MCF 10A (cell line): Measurements from ENCODE around the gene CALHM4. TPM values are rescaled to one million over a fixed set of nuclear protein-coding genes. Genes with fewer than 3 reads are reported as not detected.

Source experiments
- BruUV-seq: library from RNA; stranded (reverse); fragments of 400-500 nt; replicated peaks from 2 replicates; lab custom pipeline; 2021; lab: Mats Ljungman, UMichigan
- CTCF ChIA-PET: fragments of 300-600 bp; sonication (Branson Sonifier 250); formaldehyde crosslinking; extraction: SDS; loops from one replicate; lab custom pipeline; 2021; ENCODE audit warnings: antibody characterized with exemption, inconsistent platforms; lab: Yijun Ruan, JAX
- POLR2A ChIA-PET: fragments of 300-600, 350-650 bp; sonication (Branson Sonifier 250); formaldehyde crosslinking; extraction: SDS; loops from one replicate; lab custom pipeline; 2020; ENCODE audit warnings: antibody characterized with exemption, inconsistent platforms; lab: Yijun Ruan, JAX
- DNase-seq: peaks from one replicate; pipeline ENCODE4 v3.0.0-alpha.2; 2018; ENCODE audit not compliant: unreplicated experiment
- H3K27ac Mint-ChIP-seq: one replicate; pipeline ENCODE4 v1.8.0; 2022; ENCODE audit warnings: mild to moderate bottlenecking, low read depth, mixed read lengths; ENCODE audit not compliant: unreplicated experiment
- H3K27me3 Mint-ChIP-seq: one replicate; pipeline ENCODE4 v1.8.0; 2022; ENCODE audit warnings: mixed read lengths; ENCODE audit not compliant: insufficient read depth, unreplicated experiment
- H3K36me3 Mint-ChIP-seq: one replicate; pipeline ENCODE4 v1.8.0; 2022; ENCODE audit warnings: mild to moderate bottlenecking, moderate library complexity, mixed read lengths; ENCODE audit not compliant: insufficient read depth, unreplicated experiment
- H3K4me1 Mint-ChIP-seq: one replicate; pipeline ENCODE4 v1.8.0; 2022; ENCODE audit warnings: mixed read lengths; ENCODE audit not compliant: insufficient read depth, unreplicated experiment
- H3K4me3 Mint-ChIP-seq: one replicate; pipeline ENCODE4 v1.8.0; 2022; ENCODE audit warnings: mild to moderate bottlenecking, moderate library complexity, mixed read lengths; ENCODE audit not compliant: unreplicated experiment
- H3K9me3 Mint-ChIP-seq: one replicate; pipeline ENCODE4 v1.8.0; 2022; ENCODE audit warnings: mixed read lengths; ENCODE audit not compliant: unreplicated experiment
- CTCF ChIP-seq: fragments of 200-600 bp; IDR thresholded peaks from one replicate; pipeline ENCODE4 v1.8.0; 2022; ENCODE audit warnings: antibody characterized with exemption, mild to moderate bottlenecking; ENCODE audit not compliant: unreplicated experiment
- intact Hi-C: fragments of 100-400 bp; cut with micrococcal nuclease; formaldehyde crosslinking; loops from 2 replicates; pipeline ENCODE4 v1.14.1; 2022
- total RNA-seq: library from RNA; stranded (reverse); gene quantifications from 2 replicates; pipeline ENCODE4 v1.2.3, GENCODE V29; 2022

The CALHM4 gene
- total RNA-seq, 1 experiment from 2014 or later, result not detected

- no peak for TF ChIP-seq CTCF
- Mint-ChIP-seq H3K4me1 (peaks cover 13% of the 10 kb centered on the region), H3K4me3 (no peak overlapping the region), H3K9me3 (no peaks in the 10 kb centered on the region), H3K27me3 (no peaks in the 10 kb centered on the region), H3K36me3 (no peaks in the 10 kb centered on the region), H3K27ac (no peak overlapping the region)
- ChIA-PET CTCF (interaction anchor here (0.6 to 2.7 kb wide), 3 partner anchors 14 to 338 kb away, joined by 3 to 9 read pairs (median 8); partner anchors contain the start of gene RWDD1), POLR2A (interaction anchor here (1.1 to 2.9 kb wide), 3 partner anchors 12 to 14 kb away, joined by 3 to 24 read pairs (median 5); partner anchors contain the start of genes RWDD1 and TRAPPC3L)
- intact Hi-C loops, result no loop called here
- BruUV-seq, result no TSS peak
- DNase-seq, result no peak
These were observed 3.4 kb downstream of the CALHM4 start for GRCh38 chr6:116556814-116557415.

- Mint-ChIP-seq H3K36me3 (no peaks in the 10 kb centered on the region), H3K9me3 (no peaks in the 10 kb centered on the region), H3K4me1 (peaks cover 13% of the 10 kb centered on the region), H3K27ac (no peak overlapping the region), H3K4me3 (no peak overlapping the region), H3K27me3 (no peaks in the 10 kb centered on the region)
- ChIA-PET CTCF (interaction anchor here (1.0 to 9.5 kb wide), 9 partner anchors 13 to 289 kb away, joined by 3 to 155 read pairs (median 8); partner anchors contain the start of genes CALHM5 and RWDD1), POLR2A (interaction anchor here (0.6 to 2.9 kb wide), 5 partner anchors 13 to 304 kb away, joined by 4 to 24 read pairs (median 6); partner anchors contain the start of genes RWDD1, TRAPPC3L, TSPYL1 and TSPYL4)
- DNase-seq, result peak; percentile 89
- TF ChIP-seq CTCF, result no peak
- BruUV-seq, result no TSS peak
- intact Hi-C loops, result no loop called here
These were observed 4.3 kb downstream of the CALHM4 start for GRCh38 chr6:116557893-116558292.

- BruUV-seq, result no TSS peak
- CTCF ChIA-PET, result interaction anchor here (0.8 to 9.5 kb wide), 31 partner anchors 10 to 376 kb away, joined by 3 to 155 read pairs (median 6); partner anchors contain the start of genes CALHM5, RWDD1 and TRAPPC3L
- no peaks in the 10 kb centered on the region for H3K27me3 Mint-ChIP-seq
- intact Hi-C loops, result no loop called here
- POLR2A ChIA-PET, result interaction anchor here (1.1 to 2.8 kb wide), 4 partner anchors 11 to 292 kb away, joined by 3 to 20 read pairs (median 8); partner anchors contain the start of genes RWDD1 and TSPYL1
- peaks cover 13% of the 10 kb centered on the region for H3K4me1 Mint-ChIP-seq
- H3K9me3 Mint-ChIP-seq, result no peaks in the 10 kb centered on the region
- no peaks in the 10 kb centered on the region for H3K36me3 Mint-ChIP-seq
- no peak for TF ChIP-seq CTCF
- H3K4me3 Mint-ChIP-seq, result no peak overlapping the region
- no peak for DNase-seq
- H3K27ac Mint-ChIP-seq, result no peak overlapping the region
These were observed 6.6 kb downstream of the CALHM4 start for GRCh38 chr6:116560130-116560529.

- no TSS peak for BruUV-seq
- no peaks in the 10 kb centered on the region for H3K9me3 Mint-ChIP-seq
- peak; percentile 75 for DNase-seq
- no peaks in the 10 kb centered on the region for H3K27me3 Mint-ChIP-seq
- no peaks in the 10 kb centered on the region for H3K36me3 Mint-ChIP-seq
- peaks cover 6% of the 10 kb centered on the region for H3K4me1 Mint-ChIP-seq
- peak; percentile 81 for TF ChIP-seq CTCF
- CTCF ChIA-PET, result interaction anchor here (0.5 to 9.5 kb wide), 51 partner anchors 8 to 1606 kb away, joined by 3 to 155 read pairs (median 4); partner anchors contain the start of genes CALHM4, RSPH4A, RWDD1 and TRAPPC3L
- no peak overlapping the region for H3K27ac Mint-ChIP-seq
- intact Hi-C loops, result loop anchor here (1.0 kb wide), 4 partner anchors 25 to 344 kb away; no protein-coding TSS in a partner anchor
- POLR2A ChIA-PET, result interaction anchor here (0.5 to 2.8 kb wide), 7 partner anchors 10 to 460 kb away, joined by 3 to 20 read pairs (median 4); partner anchors contain the start of genes RWDD1 and TSPYL1
- no peak overlapping the region for H3K4me3 Mint-ChIP-seq
These were observed 7.9 kb downstream of the CALHM4 start for GRCh38 chr6:116561377-116562018.
